SIG-M5 treated with dmso at 0.1 percent for 504 hours (cell line): Measurements from ENCODE around the gene DIPK1B.

Experiments
- DNase-seq: peaks from one replicate; lab custom pipeline; 2025; ENCODE audit not compliant: unreplicated experiment; lab: John Stamatoyannopoulos, UW

DIPK1B gene

DNA sequence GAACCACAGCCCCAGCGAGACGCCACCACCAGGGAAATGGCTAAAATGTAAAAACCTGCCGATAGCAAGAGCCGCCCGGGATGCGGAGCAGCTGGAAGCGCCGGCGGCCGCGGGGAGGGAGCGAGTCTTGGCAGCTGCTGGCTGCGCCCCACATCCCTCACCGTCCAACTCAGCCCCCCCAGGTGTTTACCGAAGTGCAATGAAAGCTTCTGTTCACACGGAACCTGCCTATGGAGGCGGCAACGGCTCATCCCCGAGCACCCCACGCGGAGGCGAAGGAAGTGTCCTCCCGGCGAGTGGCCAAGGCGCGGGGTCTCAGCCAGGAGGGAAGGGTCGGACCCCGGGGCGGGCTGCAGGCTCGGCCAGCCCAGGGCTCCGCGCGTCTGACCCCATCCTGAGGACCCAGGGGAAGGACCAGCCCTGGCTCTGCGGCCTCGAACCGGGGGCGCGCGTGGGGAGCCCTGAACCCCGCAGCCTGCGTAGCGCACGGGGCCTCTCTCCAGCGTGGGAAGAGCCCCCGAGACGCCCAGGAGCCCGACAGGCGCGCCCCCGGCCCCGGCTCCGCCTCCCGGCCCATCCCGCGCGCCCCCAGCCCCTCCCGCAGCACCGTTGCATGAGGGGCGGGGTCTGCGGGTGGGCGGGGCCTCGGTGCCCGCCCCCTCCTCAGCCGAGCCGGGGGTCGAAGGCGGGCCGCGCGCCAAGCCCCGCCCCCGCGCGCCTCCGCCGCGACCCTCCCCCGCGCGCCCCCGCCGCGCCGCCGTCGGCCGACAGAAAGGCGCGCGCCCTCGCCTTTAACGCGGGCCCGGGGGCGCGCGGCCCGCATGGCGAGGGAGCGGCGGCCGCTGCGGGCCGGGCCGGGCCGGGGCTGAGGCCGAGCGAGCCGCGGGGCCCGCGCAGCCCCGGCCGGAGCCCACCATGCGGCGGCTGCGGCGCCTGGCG is at the start of gene DIPK1B:
Gene DIPK1B, plus strand, starts transcription at position 822 of the 939 bp plus-strand sequence. Its CDS starts 94 bp downstream, at position 916.
- no peak for DNase-seq

DNA sequence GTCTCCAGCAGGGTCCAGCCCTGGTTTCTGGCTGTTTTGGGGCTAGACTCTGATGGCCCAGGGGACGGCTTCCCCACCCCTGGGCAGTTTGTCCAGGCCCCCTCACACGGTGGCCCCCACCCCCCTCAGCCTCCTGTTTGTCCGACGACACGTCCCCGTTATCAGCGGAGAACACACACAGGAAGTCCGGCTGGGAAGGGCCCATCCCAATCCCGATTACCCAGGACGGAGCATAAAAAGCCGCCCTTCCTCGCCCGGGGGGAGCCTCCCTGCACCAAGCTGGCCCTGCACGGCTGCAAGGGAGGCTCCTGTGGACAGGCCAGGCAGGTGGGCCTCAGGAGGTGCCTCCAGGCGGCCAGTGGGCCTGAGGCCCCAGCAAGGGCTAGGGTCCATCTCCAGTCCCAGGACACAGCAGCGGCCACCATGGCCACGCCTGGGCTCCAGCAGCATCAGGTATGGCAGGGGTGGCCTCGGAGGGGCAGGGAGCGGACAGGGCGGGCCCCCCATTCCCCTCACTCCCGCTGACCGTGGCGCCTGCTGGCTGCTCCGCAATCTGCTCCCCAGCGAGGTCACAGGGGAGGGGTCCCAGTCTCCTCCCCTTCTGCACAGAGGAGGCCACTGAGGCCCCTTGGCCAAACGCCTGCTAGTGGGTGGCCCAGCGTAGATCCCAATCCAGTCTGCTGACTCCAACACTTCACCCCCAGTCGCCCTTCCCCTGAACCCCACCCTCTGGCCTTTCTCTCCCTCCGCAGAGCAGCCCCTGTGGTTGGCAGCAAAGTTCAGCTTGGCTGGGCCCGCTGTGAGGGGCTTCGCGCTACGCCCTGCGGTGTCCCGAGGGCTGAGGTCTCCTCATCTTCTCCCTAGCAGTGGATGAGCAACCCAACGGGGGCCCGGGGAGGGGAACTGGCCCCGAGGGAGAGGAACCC is 49.5 kb upstream of the DIPK1B start, which contains the start of gene EGFL7:
Gene EGFL7, plus strand, starts transcription at position 261 of the 926 bp plus-strand sequence. CDS start 5,367 bp downstream, outside the sequence.
- no peak for DNase-seq

DNA sequence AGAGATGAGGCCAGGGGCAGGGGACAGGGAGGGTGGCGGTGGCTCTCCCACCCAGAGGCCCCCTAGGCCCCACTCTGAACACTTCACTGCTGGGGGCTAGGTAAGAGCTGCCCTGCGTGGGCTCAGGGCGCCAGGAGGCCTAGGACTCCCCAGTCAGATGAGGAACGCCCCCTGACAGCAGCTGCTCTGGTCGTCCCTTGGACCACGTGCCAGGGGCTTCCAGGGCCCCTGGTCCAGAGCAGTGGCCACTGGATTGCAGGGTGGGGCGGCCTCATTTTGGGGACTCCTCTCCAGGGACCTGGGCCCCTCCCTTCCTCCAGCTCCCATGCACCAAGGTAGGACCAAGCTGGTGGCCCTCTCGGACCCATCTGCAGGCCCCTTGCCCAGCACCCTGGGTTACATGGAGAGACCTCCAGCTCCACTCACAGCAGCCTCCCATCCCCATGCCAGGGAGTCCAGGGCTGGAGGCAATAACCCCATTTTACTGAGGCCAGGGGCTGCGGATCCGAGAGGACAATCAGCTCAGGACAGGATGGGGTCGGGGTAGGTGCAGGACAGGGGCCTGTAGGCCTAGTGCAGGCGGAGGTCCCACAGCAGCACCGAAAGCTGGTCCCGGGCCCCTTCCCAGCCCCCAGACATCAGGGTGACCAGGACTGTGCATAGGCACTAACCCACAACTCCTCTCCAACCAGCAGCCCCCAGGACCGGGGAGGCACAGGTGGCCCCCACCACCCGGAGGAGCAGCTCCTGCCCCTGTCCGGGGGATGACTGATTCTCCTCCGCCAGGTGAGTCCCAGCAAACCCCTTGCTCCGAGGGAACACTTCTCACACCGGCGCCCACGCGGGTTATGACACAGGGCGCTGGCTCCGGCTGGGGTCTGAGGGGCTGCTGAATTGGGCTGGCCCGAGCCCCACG is 48.1 kb upstream of the DIPK1B start:
- no peak for DNase-seq

DNA sequence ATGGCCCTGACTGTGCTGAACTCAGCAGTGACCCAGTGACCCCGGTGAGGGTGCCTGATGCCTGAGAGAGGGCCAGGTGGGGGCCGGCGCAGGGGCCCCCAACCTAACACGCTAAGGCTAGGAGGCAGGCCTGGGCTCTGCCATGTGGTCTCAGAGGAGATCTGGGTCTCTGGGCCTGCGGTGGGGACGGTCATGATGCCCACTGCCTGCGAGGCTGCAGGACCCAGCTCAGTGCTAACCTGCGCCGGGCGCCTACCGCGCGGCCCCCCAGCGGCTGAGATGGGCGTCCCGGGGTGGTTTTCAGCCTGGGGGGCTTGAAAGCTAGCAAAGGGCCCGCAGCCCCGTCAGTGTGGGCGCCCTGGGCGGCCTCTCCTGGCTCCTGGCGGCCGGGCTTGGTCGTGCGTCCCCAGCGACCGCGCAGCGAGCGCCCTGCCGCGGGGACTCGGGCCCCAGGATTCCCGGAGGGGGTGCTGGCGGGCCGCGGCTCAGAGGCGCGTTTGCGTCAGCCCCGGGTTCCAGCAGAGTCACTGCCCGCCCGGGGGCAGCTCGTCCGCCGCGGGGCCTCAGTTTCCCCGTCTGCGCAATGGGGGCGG is 47.2 kb upstream of the DIPK1B start:
- no peak for DNase-seq

DNA sequence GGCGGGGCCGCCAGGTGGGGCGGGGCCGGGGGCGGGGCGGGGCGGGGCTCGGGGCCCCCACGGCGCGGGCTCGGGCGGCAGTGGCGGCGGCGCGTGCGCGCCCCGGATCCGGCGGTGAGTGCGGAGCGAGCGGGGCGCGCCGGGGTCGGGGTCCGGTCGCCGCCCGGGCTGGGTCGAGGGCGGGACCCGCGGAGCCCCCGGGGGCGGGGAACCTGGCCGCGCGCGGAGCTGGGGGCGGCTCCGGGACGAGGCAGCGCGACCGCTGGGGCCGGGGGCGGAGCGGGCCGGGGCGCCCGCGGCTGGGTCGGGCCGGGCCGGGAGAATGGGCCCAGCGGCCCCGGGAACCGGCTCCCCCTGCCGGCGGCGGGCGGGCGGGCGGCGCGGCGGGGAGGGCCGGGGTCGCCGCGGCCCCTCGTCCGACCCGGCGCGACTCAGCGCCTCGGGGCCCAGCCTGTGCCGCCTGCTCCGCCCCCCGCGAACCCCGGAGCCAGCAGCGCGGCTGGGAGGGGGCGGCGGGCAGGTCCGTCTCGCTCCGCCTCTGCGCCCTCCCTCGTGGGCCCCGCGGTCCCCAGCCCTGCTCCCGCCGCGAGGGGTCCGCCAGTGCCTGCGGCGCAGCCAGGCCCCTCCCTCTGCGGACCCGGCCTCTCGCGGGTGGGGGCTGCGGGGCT is 46.5 kb upstream of the DIPK1B start:
- no peak for DNase-seq

DNA sequence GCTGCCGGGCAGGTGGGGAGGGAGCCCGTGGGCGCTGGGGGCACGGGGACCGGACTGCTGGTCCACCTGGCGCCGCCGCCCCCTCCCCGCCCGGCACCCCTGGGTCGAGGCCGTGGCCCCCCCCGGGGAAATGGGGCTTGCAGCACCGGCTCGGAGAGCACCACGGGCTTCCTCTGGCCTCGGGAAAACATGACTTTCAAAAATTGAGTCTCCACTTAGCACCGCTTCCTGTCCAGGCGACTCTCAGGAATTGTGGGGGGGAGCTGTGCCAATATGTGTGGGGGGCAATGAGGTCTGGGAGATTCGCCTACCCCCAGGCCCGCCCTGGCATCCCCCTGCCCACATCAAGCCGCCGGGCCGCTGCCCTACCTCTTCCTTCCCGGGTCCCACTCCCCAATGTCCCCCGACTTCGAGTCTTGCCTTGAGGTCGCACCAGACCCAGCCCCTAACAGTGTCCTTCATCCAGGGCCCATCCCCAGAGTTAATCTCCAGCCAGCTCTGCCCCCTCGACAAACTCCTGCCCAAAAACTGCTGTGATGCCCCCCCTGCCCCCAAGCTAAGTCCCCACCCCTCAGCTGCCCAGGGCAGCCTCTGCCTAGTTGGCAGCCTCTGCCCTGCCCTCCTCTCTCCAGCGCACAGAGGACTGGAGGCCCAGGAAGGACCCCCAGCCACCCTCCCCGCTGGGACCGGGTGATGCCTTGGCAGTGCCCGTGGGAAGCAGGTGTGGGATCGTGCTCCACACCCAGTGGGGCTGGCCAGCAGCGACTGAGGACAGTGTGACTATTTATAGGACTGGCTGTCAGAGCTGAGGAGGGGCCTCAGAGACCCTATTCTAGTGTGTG is 45.8 kb upstream of the DIPK1B start:
- no peak for DNase-seq

DNA sequence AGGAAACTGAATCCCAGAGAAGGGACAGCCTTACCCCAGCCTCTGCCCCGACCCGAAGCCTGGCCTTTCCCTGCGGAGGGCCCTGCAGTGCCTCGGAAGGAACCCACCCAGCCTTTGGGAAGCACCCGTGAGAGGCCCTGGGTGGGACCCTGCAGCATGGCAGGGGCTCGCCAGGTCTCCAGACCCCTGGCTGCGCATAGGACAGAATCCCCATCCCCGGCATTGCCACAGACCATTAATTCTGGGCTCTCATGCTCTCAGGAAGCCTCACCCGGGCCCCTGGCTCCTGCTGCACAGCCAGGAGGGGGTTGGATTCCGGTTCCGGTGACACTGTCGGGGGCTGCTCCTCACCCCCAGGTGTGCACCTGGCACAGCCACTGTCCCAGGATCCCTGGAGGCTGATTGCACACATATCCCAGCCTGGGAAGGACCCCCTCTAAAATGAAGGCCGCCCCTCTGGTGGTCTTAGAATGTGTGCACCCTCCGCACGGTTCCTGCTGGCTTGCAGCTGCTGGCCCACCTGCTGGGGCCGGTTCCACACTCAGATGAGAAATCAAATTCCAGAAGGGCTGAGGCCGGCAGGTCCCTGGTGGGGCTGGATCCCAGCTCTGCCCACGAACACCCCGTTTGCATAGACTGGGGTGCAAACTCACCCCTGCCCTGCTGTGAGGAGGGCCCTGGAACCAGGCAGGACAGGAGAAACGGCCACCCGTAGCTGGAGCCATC is 45.0 kb upstream of the DIPK1B start:
- DNase-seq = no peak

DNA sequence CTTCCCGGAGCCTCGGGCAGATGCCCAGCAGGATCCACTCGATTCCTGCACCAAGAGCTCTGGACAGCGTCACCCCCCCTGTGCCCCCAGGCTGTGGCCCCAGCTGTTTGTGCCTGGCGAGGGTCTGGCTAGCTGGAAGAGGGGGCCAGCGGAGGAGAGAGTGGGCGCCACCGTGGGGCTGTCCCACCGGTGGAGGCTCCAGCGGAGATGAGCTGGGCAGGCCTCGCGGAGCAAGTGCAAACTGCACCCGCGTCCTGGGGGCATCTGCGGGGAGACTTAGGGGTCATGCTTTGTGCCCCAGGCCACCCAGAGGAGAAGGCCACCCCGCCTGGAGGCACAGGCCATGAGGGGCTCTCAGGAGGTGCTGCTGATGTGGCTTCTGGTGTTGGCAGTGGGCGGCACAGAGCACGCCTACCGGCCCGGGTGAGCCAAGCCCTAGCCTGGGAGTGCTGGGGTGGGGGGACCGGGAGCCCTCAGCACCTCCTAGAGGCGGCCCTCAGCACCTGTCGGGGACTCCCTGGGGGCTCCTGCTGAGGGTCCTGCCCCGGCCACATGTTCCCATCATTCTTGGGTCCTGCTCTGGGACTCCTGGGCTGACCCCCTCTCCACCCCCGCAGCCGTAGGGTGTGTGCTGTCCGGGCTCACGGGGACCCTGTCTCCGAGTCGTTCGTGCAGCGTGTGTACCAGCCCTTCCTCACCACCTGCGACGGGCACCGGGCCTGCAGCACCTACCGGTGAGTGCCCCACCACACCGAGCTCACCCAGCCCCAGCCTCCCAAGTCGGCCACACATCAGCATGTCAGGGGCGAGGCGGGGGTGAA is 44.2 kb upstream of the DIPK1B start:
- no peak for DNase-seq

DNA sequence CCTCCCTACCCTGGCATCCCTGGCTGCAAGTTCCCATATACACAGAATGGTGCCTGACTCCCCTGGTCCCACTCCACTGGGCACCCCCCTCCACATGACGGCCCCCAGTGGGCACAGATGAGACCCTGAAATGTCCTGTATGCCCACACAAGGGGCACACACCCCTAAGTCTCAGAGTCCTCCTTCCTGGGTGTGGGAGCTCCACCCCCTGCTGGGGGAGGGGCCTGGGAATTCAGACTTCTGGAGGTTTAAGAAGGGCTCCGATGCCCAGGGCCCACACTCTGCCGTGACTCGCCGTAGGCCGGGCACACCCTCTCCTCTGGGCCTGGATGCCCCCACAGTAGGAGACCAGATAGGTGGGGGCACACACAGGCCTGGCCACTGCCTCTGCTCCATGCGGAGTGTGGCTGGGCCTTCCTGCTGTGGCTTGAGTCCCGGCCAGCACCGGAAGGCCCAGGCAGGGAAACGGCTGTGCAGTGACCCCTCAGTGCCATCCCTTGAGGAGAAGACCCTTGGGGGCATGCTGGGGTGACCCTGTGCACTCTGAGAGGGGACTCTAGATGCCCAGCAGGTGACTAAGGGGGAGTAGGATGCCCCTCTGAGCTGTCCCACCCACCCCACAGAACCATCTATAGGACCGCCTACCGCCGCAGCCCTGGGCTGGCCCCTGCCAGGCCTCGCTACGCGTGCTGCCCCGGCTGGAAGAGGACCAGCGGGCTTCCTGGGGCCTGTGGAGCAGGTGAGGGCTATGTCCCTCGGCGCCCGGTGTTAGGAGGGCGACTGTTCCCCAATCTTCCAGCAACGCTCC is 43.2 kb upstream of the DIPK1B start:
- DNase-seq = no peak

DNA sequence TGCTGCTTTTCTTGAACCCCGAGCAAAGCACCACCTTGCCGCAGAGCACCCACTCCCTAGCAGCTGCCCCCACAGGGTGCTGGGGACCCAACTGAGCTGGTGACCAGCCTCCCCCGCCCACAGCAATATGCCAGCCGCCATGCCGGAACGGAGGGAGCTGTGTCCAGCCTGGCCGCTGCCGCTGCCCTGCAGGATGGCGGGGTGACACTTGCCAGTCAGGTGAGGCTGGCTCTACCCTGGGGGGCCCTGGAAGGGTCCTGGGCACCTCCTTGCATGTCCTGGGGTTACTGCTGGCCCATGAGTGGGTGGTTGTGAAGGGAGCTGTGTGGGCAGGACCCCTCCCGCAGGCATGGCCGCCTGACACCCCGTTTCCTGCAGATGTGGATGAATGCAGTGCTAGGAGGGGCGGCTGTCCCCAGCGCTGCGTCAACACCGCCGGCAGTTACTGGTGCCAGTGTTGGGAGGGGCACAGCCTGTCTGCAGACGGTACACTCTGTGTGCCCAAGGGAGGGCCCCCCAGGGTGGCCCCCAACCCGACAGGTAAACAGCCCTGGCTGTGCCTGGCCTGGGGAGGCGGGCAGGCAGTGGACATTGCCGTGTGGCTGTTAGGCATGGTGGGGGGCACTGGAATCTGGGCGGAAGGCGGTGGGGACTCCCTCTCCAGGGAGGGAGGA is 42.4 kb upstream of the DIPK1B start:
- DNase-seq = no peak

DNA sequence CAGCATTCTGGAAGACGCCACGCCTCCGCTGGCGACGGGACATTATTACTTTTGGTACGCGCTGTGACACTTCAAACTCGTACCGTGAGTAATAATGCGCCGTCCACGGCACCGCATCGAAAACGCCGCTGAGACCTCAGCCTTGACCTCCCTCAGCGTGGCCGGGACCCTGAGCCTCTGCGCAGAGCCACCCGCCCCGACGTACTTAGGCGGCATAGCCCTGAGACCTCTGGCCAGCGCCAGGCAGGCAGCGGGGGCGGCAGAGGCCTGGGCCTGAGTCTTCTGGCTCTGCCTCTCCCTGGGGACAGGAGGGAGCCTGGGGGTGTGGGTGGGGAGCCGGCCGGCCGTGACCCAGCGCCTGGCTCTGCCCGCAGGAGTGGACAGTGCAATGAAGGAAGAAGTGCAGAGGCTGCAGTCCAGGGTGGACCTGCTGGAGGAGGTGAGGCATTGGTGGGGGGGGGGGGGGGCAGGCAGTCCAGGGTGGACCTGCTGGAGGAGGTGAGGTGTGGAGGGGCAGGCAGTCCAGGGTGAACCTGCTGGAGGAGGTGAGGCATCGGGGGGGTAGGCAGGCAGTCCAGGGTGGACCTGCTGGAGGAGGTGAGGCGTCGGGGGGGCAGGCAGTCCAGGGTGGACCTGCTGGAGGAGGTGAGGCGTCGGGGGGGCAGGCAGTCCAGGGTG is 41.7 kb upstream of the DIPK1B start:
- DNase-seq = no peak

DNA sequence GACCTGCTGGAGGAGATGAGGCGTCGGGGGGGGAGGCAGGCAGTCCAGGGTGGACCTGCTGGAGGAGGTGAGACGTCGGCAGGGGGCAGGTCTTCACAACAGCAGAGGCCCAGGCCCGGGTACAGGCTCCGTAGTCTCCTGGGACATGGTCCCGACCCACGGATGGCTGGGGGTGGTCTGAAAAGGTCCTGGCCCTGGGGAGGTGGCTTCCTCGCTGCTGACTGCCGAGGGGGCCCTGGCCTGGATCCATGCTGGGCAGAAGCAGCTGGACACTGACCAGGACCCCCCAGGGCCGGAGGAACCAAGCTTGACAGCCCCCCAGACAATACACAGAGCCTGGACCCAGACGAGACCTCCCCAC is 41.1 kb upstream of the DIPK1B start:
- no peak for DNase-seq

DNA sequence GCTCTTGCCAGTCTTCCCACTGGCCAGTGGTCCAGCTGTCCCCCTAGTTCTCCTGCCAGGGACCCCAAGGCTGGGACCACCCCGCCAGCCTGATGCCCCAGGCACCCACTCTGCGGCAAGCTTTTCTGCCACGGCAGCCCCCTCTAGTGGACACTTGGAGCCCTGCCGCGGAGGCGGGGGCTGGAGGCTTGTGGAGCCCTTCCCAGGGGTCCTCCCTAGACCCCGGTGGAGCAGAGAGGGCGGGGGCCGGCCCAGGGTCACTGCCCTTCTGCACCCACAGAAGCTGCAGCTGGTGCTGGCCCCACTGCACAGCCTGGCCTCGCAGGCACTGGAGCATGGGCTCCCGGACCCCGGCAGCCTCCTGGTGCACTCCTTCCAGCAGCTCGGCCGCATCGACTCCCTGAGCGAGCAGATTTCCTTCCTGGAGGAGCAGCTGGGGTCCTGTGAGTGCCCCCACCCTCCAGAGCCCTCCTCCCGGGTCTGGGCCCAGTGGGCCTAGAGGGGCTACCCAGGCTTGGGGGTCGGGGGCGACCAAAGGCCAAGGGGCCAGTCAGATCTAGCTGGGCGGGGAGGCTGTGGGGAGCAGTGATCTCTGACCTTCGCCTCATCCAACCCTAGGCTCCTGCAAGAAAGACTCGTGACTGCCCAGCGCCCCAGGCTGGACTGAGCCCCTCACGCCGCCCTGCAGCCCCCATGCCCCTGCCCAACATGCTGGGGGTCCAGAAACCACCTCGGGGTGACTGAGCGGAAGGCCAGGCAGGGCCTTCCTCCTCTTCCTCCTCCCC is 40.5 kb upstream of the DIPK1B start:
- no peak for DNase-seq

DNA sequence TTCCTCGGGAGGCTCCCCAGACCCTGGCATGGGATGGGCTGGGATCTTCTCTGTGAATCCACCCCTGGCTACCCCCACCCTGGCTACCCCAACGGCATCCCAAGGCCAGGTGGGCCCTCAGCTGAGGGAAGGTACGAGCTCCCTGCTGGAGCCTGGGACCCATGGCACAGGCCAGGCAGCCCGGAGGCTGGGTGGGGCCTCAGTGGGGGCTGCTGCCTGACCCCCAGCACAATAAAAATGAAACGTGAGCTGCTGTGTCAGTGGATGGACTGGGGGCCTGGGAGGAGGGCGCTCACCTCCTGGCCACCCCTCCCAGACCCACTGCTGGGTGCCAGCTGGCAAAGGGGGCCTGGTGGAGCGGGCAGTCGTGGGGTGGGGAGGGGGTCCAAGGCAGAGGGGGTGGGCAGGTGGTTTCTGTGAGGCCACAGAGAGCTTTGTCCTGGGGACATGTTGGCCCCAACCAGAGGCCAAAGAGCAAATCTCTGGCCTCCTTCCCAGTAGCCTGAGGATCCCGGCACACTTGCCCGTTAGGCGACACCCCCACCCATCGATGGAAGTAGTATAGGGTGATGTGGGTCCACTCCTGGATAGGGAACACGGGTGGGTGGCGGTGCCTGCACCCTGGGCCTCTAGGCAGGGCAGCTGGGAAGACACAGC is 39.8 kb upstream of the DIPK1B start:
- DNase-seq = no peak
